Prostate gland (tissue), 2 donors: Measurements from ENCODE around the gene SUGCT.

Experiments
- CTCF ChIP-seq, 4 experiments: fragments of 200-600 bp in 2 of 4; fragments of 450-650 bp in 2 of 4; sonication (generic) in 2 of 4; IDR thresholded peaks; 1 replicate in 3 of 4; 2 replicates in 1 of 4; pipeline ENCODE4 v1.5.1; 2016 to 2019; ENCODE audit warnings: antibody characterized with exemption in 4 of 4, mild to moderate bottlenecking in 2 of 4, moderate library complexity in 2 of 4
- POLR2A ChIP-seq: fragments of 450-650 bp; IDR thresholded peaks from one replicate; pipeline ENCODE4 v1.6.1; 2016; ENCODE audit warnings: antibody characterized with exemption, mild to moderate bottlenecking
- POLR2AphosphoS5 ChIP-seq: sonication (generic); formaldehyde crosslinking; IDR thresholded peaks from one replicate; pipeline ENCODE4 v1.6.1; 2017; ENCODE audit warnings: antibody characterized with exemption

GRCh38 chr7:40356871-40357709, 222.3 kb downstream of the SUGCT start:
- no peak for TF ChIP-seq CTCF (IDR thresholded peaks at IDR 0.05)
- TF ChIP-seq POLR2A = no peak
- no peak for TF ChIP-seq POLR2AphosphoS5
